Mesenchymal stem cell (in vitro differentiated cells and primary cell): Measurements from ENCODE around the gene DYNC1H1.
"Not testable (repeated sequence)": the region's sequence is repeated elsewhere in the genome, so short reads cannot be mapped to it uniquely, and the experiment has no call there.

Source experiments
- DNase-seq: peaks from one replicate; pipeline ENCODE4 v3.0.0-alpha.2; 2013
- H2AFZ ChIP-seq: one replicate; pipeline ENCODE4 v1.6.1; 2013; ENCODE audit warnings: low read depth, mild to moderate bottlenecking, control low read depth, inconsistent platforms, low read length, moderate library complexity
- H2AK5ac ChIP-seq: 2 replicates; pipeline ENCODE4 v1.6.1; 2013; ENCODE audit warnings: low read length, moderate library complexity, mild to moderate bottlenecking, inconsistent platforms; ENCODE audit not compliant: severe bottlenecking
- H2BK120ac ChIP-seq: one replicate; pipeline ENCODE4 v1.6.1; 2013; ENCODE audit warnings: low read depth, mild to moderate bottlenecking, inconsistent platforms, low read length, moderate library complexity
- H2BK12ac ChIP-seq, 2 experiments: one replicate each; pipeline ENCODE4 v1.6.1; 2013; ENCODE audit warnings: inconsistent platforms in 2 of 2, low read length in 2 of 2, mild to moderate bottlenecking in 2 of 2, moderate library complexity in 2 of 2, control low read depth in 1 of 2
- H2BK15ac ChIP-seq: one replicate; pipeline ENCODE4 v1.6.1; 2013; ENCODE audit warnings: mild to moderate bottlenecking, low read depth, inconsistent platforms; ENCODE audit not compliant: poor library complexity, severe bottlenecking
- H2BK5ac ChIP-seq: 2 replicates; pipeline ENCODE4 v1.6.1; 2013; ENCODE audit warnings: low read depth, mild to moderate bottlenecking, low read length, control low read depth, inconsistent platforms; ENCODE audit not compliant: poor library complexity, severe bottlenecking
- H3K14ac ChIP-seq, 2 experiments: one replicate each; pipeline ENCODE4 v1.6.1; 2013; ENCODE audit warnings: inconsistent platforms in 2 of 2, low read length in 2 of 2, control low read depth in 1 of 2, mild to moderate bottlenecking in 1 of 2, moderate library complexity in 1 of 2
- H3K18ac ChIP-seq, 2 experiments: one replicate each; pipeline ENCODE4 v1.6.1; 2013; ENCODE audit warnings: inconsistent platforms in 2 of 2, low read length in 2 of 2, control low read depth in 1 of 2, low read depth in 1 of 2, mild to moderate bottlenecking in 1 of 2
- H3K23ac ChIP-seq, 2 experiments: one replicate each; pipeline ENCODE4 v1.6.1; 2013; ENCODE audit warnings: inconsistent platforms in 2 of 2, low read length in 2 of 2, mild to moderate bottlenecking in 2 of 2, moderate library complexity in 2 of 2, control low read depth in 1 of 2
- H3K27ac ChIP-seq: 2 replicates; pipeline ENCODE4 v1.5.1; 2013; ENCODE audit warnings: mild to moderate bottlenecking, moderate library complexity, low read length, control low read depth, inconsistent platforms; ENCODE audit not compliant: poor library complexity, severe bottlenecking
- H3K27me3 ChIP-seq, 2 experiments: 2 replicates each; pipeline versions ENCODE4 v1.6.1 to v1.7.0; 2013; ENCODE audit warnings: low read length in 2 of 2, mild to moderate bottlenecking in 2 of 2, moderate library complexity in 2 of 2, control low read depth in 1 of 2, inconsistent platforms in 1 of 2; ENCODE audit not compliant: control insufficient read depth in 1 of 2, insufficient read depth in 1 of 2
- H3K36me3 ChIP-seq, 2 experiments: 2 replicates each; pipeline versions ENCODE4 v1.6.1 to v1.7.0; 2013; ENCODE audit warnings: low read length in 2 of 2, control low read depth in 1 of 2, inconsistent platforms in 1 of 2, low read depth in 1 of 2, mild to moderate bottlenecking in 1 of 2; ENCODE audit not compliant: insufficient read depth in 2 of 2, control insufficient read depth in 1 of 2
- H3K4ac ChIP-seq, 2 experiments: one replicate each; pipeline ENCODE4 v1.6.1; 2013; ENCODE audit warnings: inconsistent platforms in 2 of 2, low read length in 2 of 2, mild to moderate bottlenecking in 2 of 2, moderate library complexity in 2 of 2, control low read depth in 1 of 2, low read depth in 1 of 2
- H3K4me1 ChIP-seq: 2 replicates; pipeline ENCODE4 v1.6.1; 2013; ENCODE audit warnings: low read depth, low read length, control low read depth; ENCODE audit not compliant: control insufficient read depth, insufficient read depth
- H3K4me2 ChIP-seq: 2 replicates; pipeline ENCODE4 v1.6.1; 2013; ENCODE audit warnings: low read length, mild to moderate bottlenecking, inconsistent platforms; ENCODE audit not compliant: poor library complexity, severe bottlenecking
- H3K4me3 ChIP-seq, 2 experiments: 2 replicates each; pipeline versions ENCODE4 v1.5.1 to v1.7.0; 2013; ENCODE audit warnings: low read length in 2 of 2, mild to moderate bottlenecking in 2 of 2, control low read depth in 1 of 2, low read depth in 1 of 2; ENCODE audit not compliant: insufficient read depth in 1 of 2
- H3K79me1 ChIP-seq: replicated peaks from 2 replicates; pipeline ENCODE4 v1.6.1; 2013; ENCODE audit warnings: mild to moderate bottlenecking, control low read depth, low read length, inconsistent platforms; ENCODE audit not compliant: poor library complexity, severe bottlenecking
- H3K9ac ChIP-seq: 2 replicates; pipeline ENCODE4 v1.7.0; 2013; ENCODE audit warnings: mild to moderate bottlenecking, low read length, moderate library complexity
- H3K9me3 ChIP-seq: 2 replicates; pipeline ENCODE4 v1.7.0; 2013; ENCODE audit warnings: mild to moderate bottlenecking, low read length; ENCODE audit not compliant: control insufficient read depth
- H4K8ac ChIP-seq: one replicate; pipeline ENCODE4 v1.6.1; 2013; ENCODE audit warnings: inconsistent platforms, mild to moderate bottlenecking, low read length, moderate library complexity
- H4K91ac ChIP-seq: one replicate; pipeline ENCODE4 v1.6.1; 2013; ENCODE audit warnings: mild to moderate bottlenecking, low read length, inconsistent platforms
- WGBS: methylation state at CpG from one replicate; pipeline ENCODE4 v1.1.7; 2013; ENCODE audit warnings: mixed read lengths; 5-methylcytosine and 5-hydroxymethylcytosine counted together

The DYNC1H1 gene

GRCh38 chr14:102081231-102082080 is 117.1 kb downstream of the DYNC1H1 start:
- no peak overlapping the region for H3K23ac ChIP-seq
- 92% methylated on average over 7 of the region's 7 CpGs for WGBS

GRCh38 chr14:102084522-102084921 is 120.1 kb downstream of the DYNC1H1 start:
- H4K91ac ChIP-seq, H3K27ac ChIP-seq: not testable (repeated sequence)
- 92% methylated on average over 5 of the region's 5 CpGs for WGBS

More at GRCh38 chr14:102081231-102082080, 117.1 kb downstream of the DYNC1H1 start:
- Histone ChIP-seq H3K79me1 (peaks cover 5% of the 10 kb centered on the region), H2BK15ac (no peak overlapping the region), H2BK12ac (no peak overlapping the region), H3K36me3 (peaks cover 48 to 78% of the 10 kb centered on the region in 2 experiments), H2AFZ (no peak overlapping the region), H3K14ac (no peak overlapping the region), H4K91ac (no peak overlapping the region), H2BK120ac (no peak overlapping the region), H3K27me3 (no peaks in the 10 kb centered on the region), H3K4me1 (peaks cover 9% of the 10 kb centered on the region), H3K9ac (peak overlapping the region; percentile 0), H4K8ac (no peak overlapping the region), H3K4me2 (no peak overlapping the region), H3K9me3 (no peaks in the 10 kb centered on the region), H2BK5ac (no peak overlapping the region), H3K4me3 (no peak overlapping the region), H2AK5ac (no peak overlapping the region), H3K4ac (no peak overlapping the region), H3K18ac (no peak overlapping the region), H3K27ac (no peak overlapping the region)
- DNase-seq: no peak

GRCh38 chr14:102084931-102085330 is 120.6 kb downstream of the DYNC1H1 start:
- no peaks in the 10 kb centered on the region for H3K9me3 ChIP-seq
- H3K27ac ChIP-seq: no peak overlapping the region
- no peak overlapping the region for H2AK5ac ChIP-seq
- H4K8ac ChIP-seq: no peak overlapping the region
- H2BK5ac ChIP-seq: no peak overlapping the region
- no peak overlapping the region for H2BK12ac ChIP-seq
- H2BK15ac ChIP-seq: no peak overlapping the region
- H2BK120ac ChIP-seq: no peak overlapping the region
- H3K79me1 ChIP-seq: peaks cover 11% of the 10 kb centered on the region
- H4K91ac ChIP-seq: no peak overlapping the region
- no peak overlapping the region for H2AFZ ChIP-seq
- peak overlapping the region in 1 of 2 experiments; percentile 88 for H3K4me3 ChIP-seq
- DNase-seq: no peak
- H3K4me2 ChIP-seq: peak overlapping the region; percentile 3
- no peaks in the 10 kb centered on the region for H3K27me3 ChIP-seq
- no peak overlapping the region for H3K18ac ChIP-seq
- H3K36me3 ChIP-seq: peaks cover 29 to 61% of the 10 kb centered on the region in 2 experiments
- peaks cover 17% of the 10 kb centered on the region for H3K4me1 ChIP-seq
- H3K4ac ChIP-seq: no peak overlapping the region
- peak overlapping the region; percentile 97 for H3K9ac ChIP-seq
- H3K14ac ChIP-seq: no peak overlapping the region
- 87% methylated on average over 6 of the region's 6 CpGs for WGBS
- H3K23ac ChIP-seq: no peak overlapping the region

More at GRCh38 chr14:102084522-102084921, 120.1 kb downstream of the DYNC1H1 start:
- H2BK120ac ChIP-seq, H3K9me3 ChIP-seq, H3K18ac ChIP-seq, DNase-seq, H4K8ac ChIP-seq, H3K4me2 ChIP-seq, H3K4ac ChIP-seq, H2BK15ac ChIP-seq, H3K27me3 ChIP-seq, H2BK5ac ChIP-seq, H2AFZ ChIP-seq, H3K23ac ChIP-seq, H2AK5ac ChIP-seq, H3K14ac ChIP-seq, H2BK12ac ChIP-seq: not testable (repeated sequence)
- H3K9ac ChIP-seq: peak overlapping the region; percentile 97
- peaks cover 28 to 65% of the 10 kb centered on the region in 2 experiments for H3K36me3 ChIP-seq
- H3K4me3 ChIP-seq: peak overlapping the region in 1 of 2 experiments; percentile 88
- H3K79me1 ChIP-seq: peaks cover 12% of the 10 kb centered on the region
- H3K4me1 ChIP-seq: peaks cover 17% of the 10 kb centered on the region

GRCh38 chr14:102085488-102085887 is 121.1 kb downstream of the DYNC1H1 start:
- 48% methylated on average over 10 of the region's 10 CpGs for WGBS
- H3K79me1 ChIP-seq: peaks cover 9% of the 10 kb centered on the region
- H3K14ac ChIP-seq: no peak overlapping the region
- H3K9me3 ChIP-seq: no peaks in the 10 kb centered on the region
- no peak overlapping the region for H3K23ac ChIP-seq
- H3K4me3 ChIP-seq: peak overlapping the region; percentile 26 to 88
- H3K4ac ChIP-seq: no peak overlapping the region
- no peak overlapping the region for H4K8ac ChIP-seq
- no peak for DNase-seq
- H2BK5ac ChIP-seq: no peak overlapping the region
- no peak overlapping the region for H2BK12ac ChIP-seq
- H3K36me3 ChIP-seq: peaks cover 25 to 55% of the 10 kb centered on the region in 2 experiments
- H3K27ac ChIP-seq: no peak overlapping the region
- H3K4me1 ChIP-seq: peaks cover 17% of the 10 kb centered on the region
- no peak overlapping the region for H2BK15ac ChIP-seq
- peak overlapping the region; percentile 60 for H3K4me2 ChIP-seq
- H3K9ac ChIP-seq: peak overlapping the region; percentile 97
- no peak overlapping the region for H2BK120ac ChIP-seq
- no peak overlapping the region for H2AFZ ChIP-seq
- no peak overlapping the region for H4K91ac ChIP-seq
- H3K27me3 ChIP-seq: no peaks in the 10 kb centered on the region
- H2AK5ac ChIP-seq: no peak overlapping the region
- H3K18ac ChIP-seq: no peak overlapping the region
